SK-N-SH treated with all-trans-retinoic acid at 6 μM for 48 hours (cell line): ENCODE data around the gene GLT6D1.

ENCODE experiments used
- ATAC-seq: fragments of 200-7000 bp; cut with Tn5 transposase; 3 replicates; pipeline ENCODE4 v1.9.1; 2020; ENCODE audit warnings: mild to moderate bottlenecking, moderate library complexity
- BACH2 ChIP-seq: fragments of 250-450 bp; sonication (Bioruptor Pico); IDR thresholded peaks from 2 replicates; pipeline ENCODE4 v1.9.0; 2021; ENCODE audit warnings: mild to moderate bottlenecking, borderline replicate concordance
- CSRNP3 ChIP-seq: fragments of 250-450 bp; sonication (Bioruptor Pico); IDR thresholded peaks from 2 replicates; pipeline ENCODE4 v1.5.1; 2021; ENCODE audit warnings: mild to moderate bottlenecking, moderate library complexity
- GLIS3 ChIP-seq: fragments of 250-450 bp; sonication (Bioruptor Pico); IDR thresholded peaks from 2 replicates; pipeline ENCODE4 v1.5.0; 2020; ENCODE audit warnings: mild to moderate bottlenecking, moderate library complexity
- ISL1 ChIP-seq: fragments of 250-450 bp; sonication (Bioruptor Pico); IDR thresholded peaks from 2 replicates; pipeline ENCODE4 v2.1.2; 2022; ENCODE audit warnings: mild to moderate bottlenecking, moderate library complexity
- PATZ1 ChIP-seq: fragments of 250-450 bp; sonication (Bioruptor Pico); IDR thresholded peaks from 2 replicates; pipeline ENCODE4 v1.8.0; 2020; ENCODE audit warnings: mild to moderate bottlenecking, moderate library complexity, borderline replicate concordance
- PPARA ChIP-seq: fragments of 250-450 bp; sonication (Bioruptor Pico); IDR thresholded peaks from 2 replicates; pipeline ENCODE4 v1.5.0; 2020; ENCODE audit warnings: mild to moderate bottlenecking, borderline replicate concordance
- RARB ChIP-seq: fragments of 250-450 bp; sonication (Bioruptor Pico); IDR thresholded peaks from 2 replicates; pipeline ENCODE4 v1.8.0; 2021; ENCODE audit warnings: mild to moderate bottlenecking, moderate library complexity
- SNAI2 ChIP-seq: fragments of 250-450 bp; sonication (Bioruptor Pico); IDR thresholded peaks from 2 replicates; pipeline ENCODE4 v1.5.0; 2020; ENCODE audit warnings: mild to moderate bottlenecking, moderate library complexity
- TCF4 ChIP-seq: fragments of 250-450 bp; sonication (Bioruptor Pico); IDR thresholded peaks from 2 replicates; pipeline ENCODE4 v1.8.0; 2021; ENCODE audit warnings: mild to moderate bottlenecking, moderate library complexity, borderline replicate concordance
- TSHZ2 ChIP-seq: fragments of 250-450 bp; sonication (Bioruptor Pico); IDR thresholded peaks from 2 replicates; pipeline ENCODE4 v1.5.0; 2020; ENCODE audit warnings: mild to moderate bottlenecking, moderate library complexity
- ZC3H10 ChIP-seq: fragments of 250-450 bp; sonication (Bioruptor Pico); IDR thresholded peaks from 2 replicates; pipeline ENCODE4 v1.5.1; 2021; ENCODE audit warnings: mild to moderate bottlenecking, moderate library complexity
- ZFP3 ChIP-seq: fragments of 250-450 bp; sonication (Bioruptor Pico); IDR thresholded peaks from 2 replicates; pipeline ENCODE4 v1.5.0; 2020; ENCODE audit warnings: mild to moderate bottlenecking, moderate library complexity
- ZFP30 ChIP-seq: fragments of 450-650 bp; formaldehyde crosslinking; IDR thresholded peaks from 2 replicates; pipeline ENCODE4 v1.5.0; 2022; ENCODE audit warnings: mild to moderate bottlenecking, moderate library complexity
- ZNF565 ChIP-seq: fragments of 450-650 bp; formaldehyde crosslinking; conservative IDR thresholded peaks from 2 replicates; pipeline ENCODE4 v1.5.0; 2020; ENCODE audit warnings: low read depth, mild to moderate bottlenecking, moderate library complexity
- ZNF70 ChIP-seq: fragments of 450-650 bp; formaldehyde crosslinking; IDR thresholded peaks from 2 replicates; pipeline ENCODE4 v1.5.0; 2020; ENCODE audit warnings: mild to moderate bottlenecking, moderate library complexity
- ZNF8 ChIP-seq: fragments of 450-650 bp; formaldehyde crosslinking; IDR thresholded peaks from 2 replicates; pipeline ENCODE4 v1.5.0; 2020; ENCODE audit warnings: mild to moderate bottlenecking, moderate library complexity
- TF ChIP-seq, protein P1 (sequence below): fragments of 250-450 bp; sonication (Bioruptor Pico); IDR thresholded peaks from 2 replicates; pipeline ENCODE4 v1.5.1; 2020; ENCODE audit warnings: low read depth, mild to moderate bottlenecking, moderate library complexity
- TF ChIP-seq, protein P2 (sequence below): fragments of 250-450 bp; sonication (Bioruptor Pico); IDR thresholded peaks from 2 replicates; pipeline ENCODE4 v1.8.0; 2021; ENCODE audit warnings: low read depth, mild to moderate bottlenecking, moderate library complexity, borderline replicate concordance

Gene GLT6D1

DNA sequence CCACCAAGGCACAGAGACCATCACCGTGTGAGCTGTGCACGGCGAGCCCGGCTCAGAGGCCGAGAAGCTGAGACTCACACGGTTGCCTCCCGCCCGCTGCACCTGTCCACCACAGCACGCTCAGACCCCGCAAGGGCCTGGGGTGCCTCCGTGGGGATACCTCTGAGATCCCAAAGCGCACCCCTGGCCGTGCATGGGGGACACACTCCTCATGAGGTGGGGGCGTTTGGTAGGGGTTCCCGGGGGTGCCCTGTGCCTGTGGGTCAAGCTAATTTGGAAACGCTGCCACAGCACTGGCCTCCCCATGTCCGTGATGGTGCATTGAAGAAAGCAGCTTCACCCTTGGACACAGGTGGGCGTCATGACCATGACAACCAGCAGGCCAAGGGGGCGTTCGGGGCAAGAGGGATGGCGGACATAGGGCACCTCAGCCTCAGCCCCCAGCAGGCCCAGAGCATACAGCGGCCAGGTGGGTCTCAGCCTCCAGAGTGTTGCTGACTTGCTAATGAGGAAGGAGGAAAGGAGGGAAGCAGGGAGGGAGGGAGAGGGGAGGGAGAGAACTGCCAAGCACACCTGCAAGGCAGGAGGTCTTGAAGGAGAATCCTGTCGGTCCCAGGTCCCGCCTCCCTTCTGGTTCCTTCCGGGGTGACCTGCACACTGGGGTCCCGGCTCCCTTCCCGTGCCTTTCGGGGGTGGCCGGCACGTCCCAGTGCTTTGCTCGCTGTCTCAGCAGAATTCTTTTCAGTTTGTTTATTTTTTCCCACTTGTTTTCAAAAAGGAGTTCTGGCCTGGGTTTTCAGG lies 34.7 kb downstream of the GLT6D1 start:
- TF ChIP-seq, protein P1, sequence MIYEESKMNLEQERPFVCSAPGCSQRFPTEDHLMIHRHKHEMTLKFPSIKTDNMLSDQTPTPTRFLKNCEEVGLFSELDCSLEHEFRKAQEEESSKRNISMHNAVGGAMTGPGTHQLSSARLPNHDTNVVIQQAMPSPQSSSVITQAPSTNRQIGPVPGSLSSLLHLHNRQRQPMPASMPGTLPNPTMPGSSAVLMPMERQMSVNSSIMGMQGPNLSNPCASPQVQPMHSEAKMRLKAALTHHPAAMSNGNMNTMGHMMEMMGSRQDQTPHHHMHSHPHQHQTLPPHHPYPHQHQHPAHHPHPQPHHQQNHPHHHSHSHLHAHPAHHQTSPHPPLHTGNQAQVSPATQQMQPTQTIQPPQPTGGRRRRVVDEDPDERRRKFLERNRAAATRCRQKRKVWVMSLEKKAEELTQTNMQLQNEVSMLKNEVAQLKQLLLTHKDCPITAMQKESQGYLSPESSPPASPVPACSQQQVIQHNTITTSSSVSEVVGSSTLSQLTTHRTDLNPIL (CRISPR knock-in tag), result no peak
- TF ChIP-seq ZNF70, result no peak
- no peak for TF ChIP-seq BACH2 (CRISPR knock-in tag)
- TF ChIP-seq, all 23 proteins: peak for 0
- no peak for ATAC-seq

- ATAC-seq, result no peak; the same call in 2 of the 3 replicates
- no peak for TF ChIP-seq ZNF8
- no peak for TF ChIP-seq ZC3H10 (CRISPR knock-in tag)
- no peak for TF ChIP-seq SNAI2 (CRISPR knock-in tag)
- no peak for TF ChIP-seq ZNF565 (CRISPR knock-in tag)
- no peak for TF ChIP-seq ZFP30 (CRISPR knock-in tag)
- no peak for TF ChIP-seq PATZ1 (CRISPR knock-in tag)
- no peak for TF ChIP-seq RARB
- no peak for TF ChIP-seq TCF4
- TF ChIP-seq, protein P2, sequence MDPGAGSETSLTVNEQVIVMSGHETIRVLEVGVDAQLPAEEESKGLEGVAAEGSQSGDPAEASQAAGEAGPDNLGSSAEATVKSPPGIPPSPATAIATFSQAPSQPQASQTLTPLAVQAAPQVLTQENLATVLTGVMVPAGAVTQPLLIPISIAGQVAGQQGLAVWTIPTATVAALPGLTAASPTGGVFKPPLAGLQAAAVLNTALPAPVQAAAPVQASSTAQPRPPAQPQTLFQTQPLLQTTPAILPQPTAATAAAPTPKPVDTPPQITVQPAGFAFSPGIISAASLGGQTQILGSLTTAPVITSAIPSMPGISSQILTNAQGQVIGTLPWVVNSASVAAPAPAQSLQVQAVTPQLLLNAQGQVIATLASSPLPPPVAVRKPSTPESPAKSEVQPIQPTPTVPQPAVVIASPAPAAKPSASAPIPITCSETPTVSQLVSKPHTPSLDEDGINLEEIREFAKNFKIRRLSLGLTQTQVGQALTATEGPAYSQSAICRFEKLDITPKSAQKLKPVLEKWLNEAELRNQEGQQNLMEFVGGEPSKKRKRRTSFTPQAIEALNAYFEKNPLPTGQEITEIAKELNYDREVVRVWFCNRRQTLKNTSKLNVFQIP (CRISPR knock-in tag), result no peak
- no peak for TF ChIP-seq TSHZ2 (CRISPR knock-in tag)
- no peak for TF ChIP-seq ZFP3 (CRISPR knock-in tag)
- TF ChIP-seq ZNF70, result no peak
- TF ChIP-seq, protein P1 (CRISPR knock-in tag), result no peak
- no peak for TF ChIP-seq CSRNP3 (CRISPR knock-in tag)
- no peak for TF ChIP-seq ISL1 (CRISPR knock-in tag)
- TF ChIP-seq BACH2 (CRISPR knock-in tag), result no peak
- TF ChIP-seq GLIS3 (CRISPR knock-in tag), result no peak
- TF ChIP-seq PPARA (CRISPR knock-in tag), result no peak
These were observed 36.4 kb downstream of the GLT6D1 start for GRCh38 chr9:135602789-135603481.
